OCI-LY1 (cell line): ENCODE results near the gene HRAS.
"Not testable (repeated sequence)": the region's sequence is repeated elsewhere in the genome, so short reads cannot be mapped to it uniquely, and the experiment has no call there.

Experiments used
- H2AFZ ChIP-seq: fragments of 200-600 bp; sonication (generic), shearing (Covaris generic); 2 replicates; pipeline ENCODE4 v1.6.0; 2014; ENCODE audit warnings: antibody characterized with exemption, mild to moderate bottlenecking, low read length
- H3F3A ChIP-seq: fragments of 200-600 bp; sonication (generic), shearing (Covaris generic); 2 replicates; pipeline ENCODE4 v1.6.0; 2014; ENCODE audit warnings: mild to moderate bottlenecking, antibody characterized with exemption, low read length, moderate library complexity; ENCODE audit not compliant: insufficient read depth
- H3K27ac ChIP-seq: fragments of 200-600 bp; sonication (generic); 2 replicates; pipeline ENCODE4 v1.5.1; 2014; ENCODE audit warnings: low read length, mixed run types, mild to moderate bottlenecking, low read depth; ENCODE audit not compliant: poor library complexity, severe bottlenecking
- H3K27me3 ChIP-seq: fragments of 200-600 bp; sonication (generic); 2 replicates; pipeline ENCODE4 v1.6.0; 2014; ENCODE audit warnings: antibody characterized with exemption, mild to moderate bottlenecking, low read length, moderate library complexity; ENCODE audit not compliant: insufficient read depth
- H3K36me3 ChIP-seq: fragments of 200-600 bp; sonication (generic); 2 replicates; pipeline ENCODE4 v1.6.1; 2014; ENCODE audit warnings: mild to moderate bottlenecking, antibody characterized with exemption, low read length, moderate library complexity, mixed read lengths; ENCODE audit not compliant: insufficient read depth
- H3K4me1 ChIP-seq: fragments of 200-600 bp; sonication (generic); 2 replicates; pipeline ENCODE4 v1.5.1; 2014; ENCODE audit warnings: mild to moderate bottlenecking, low read length, moderate library complexity; ENCODE audit not compliant: insufficient read depth, severe bottlenecking
- H3K4me2 ChIP-seq: fragments of 200-600 bp; sonication (generic), shearing (Covaris generic); 2 replicates; pipeline ENCODE4 v1.6.1; 2014; ENCODE audit warnings: low read length
- H3K4me3 ChIP-seq: fragments of 200-600 bp; sonication (generic); 2 replicates; pipeline ENCODE4 v1.5.1; 2014; ENCODE audit warnings: low read length, low read depth, mild to moderate bottlenecking, mixed read lengths; ENCODE audit not compliant: poor library complexity, severe bottlenecking
- H3K79me2 ChIP-seq: fragments of 200-600 bp; shearing (Covaris generic); 2 replicates; pipeline ENCODE4 v1.6.1; 2016; ENCODE audit warnings: mixed run types, low read length, mixed read lengths; ENCODE audit not compliant: insufficient read depth
- H3K9ac ChIP-seq: fragments of 200-600 bp; sonication (generic), shearing (Covaris generic); 2 replicates; pipeline ENCODE4 v1.6.1; 2014; ENCODE audit warnings: mild to moderate bottlenecking, low read length, mixed read lengths
- H3K9me2 ChIP-seq: fragments of 200-600 bp; sonication (generic), shearing (Covaris generic); 2 replicates; pipeline ENCODE4 v1.6.1; 2014; ENCODE audit warnings: low read depth, mild to moderate bottlenecking, low read length, mixed read lengths
- H3K9me3 ChIP-seq: fragments of 200-600 bp; shearing (Covaris generic); 2 replicates; pipeline ENCODE4 v1.6.1; 2014; ENCODE audit warnings: low read length, mixed read lengths
- H4K20me1 ChIP-seq: fragments of 200-600 bp; sonication (generic), shearing (Covaris generic); 2 replicates; pipeline ENCODE4 v1.6.0; 2016; ENCODE audit warnings: mild to moderate bottlenecking, low read length; ENCODE audit not compliant: insufficient read depth
- CTCF ChIP-seq: fragments of 200-600 bp; sonication (generic), shearing (Covaris generic); IDR thresholded peaks from 2 replicates; pipeline ENCODE4 v1.5.1; 2017; ENCODE audit warnings: mild to moderate bottlenecking, antibody characterized with exemption, low read length, moderate library complexity, mixed read lengths
- EZH2 ChIP-seq: fragments of 200-600 bp; sonication (generic), shearing (Covaris generic); IDR thresholded peaks from 2 replicates; pipeline ENCODE4 v1.8.0; 2017; ENCODE audit warnings: borderline replicate concordance, mixed run types, mild to moderate bottlenecking, antibody characterized with exemption, low read length, moderate library complexity, mixed read lengths

The HRAS gene

DNA sequence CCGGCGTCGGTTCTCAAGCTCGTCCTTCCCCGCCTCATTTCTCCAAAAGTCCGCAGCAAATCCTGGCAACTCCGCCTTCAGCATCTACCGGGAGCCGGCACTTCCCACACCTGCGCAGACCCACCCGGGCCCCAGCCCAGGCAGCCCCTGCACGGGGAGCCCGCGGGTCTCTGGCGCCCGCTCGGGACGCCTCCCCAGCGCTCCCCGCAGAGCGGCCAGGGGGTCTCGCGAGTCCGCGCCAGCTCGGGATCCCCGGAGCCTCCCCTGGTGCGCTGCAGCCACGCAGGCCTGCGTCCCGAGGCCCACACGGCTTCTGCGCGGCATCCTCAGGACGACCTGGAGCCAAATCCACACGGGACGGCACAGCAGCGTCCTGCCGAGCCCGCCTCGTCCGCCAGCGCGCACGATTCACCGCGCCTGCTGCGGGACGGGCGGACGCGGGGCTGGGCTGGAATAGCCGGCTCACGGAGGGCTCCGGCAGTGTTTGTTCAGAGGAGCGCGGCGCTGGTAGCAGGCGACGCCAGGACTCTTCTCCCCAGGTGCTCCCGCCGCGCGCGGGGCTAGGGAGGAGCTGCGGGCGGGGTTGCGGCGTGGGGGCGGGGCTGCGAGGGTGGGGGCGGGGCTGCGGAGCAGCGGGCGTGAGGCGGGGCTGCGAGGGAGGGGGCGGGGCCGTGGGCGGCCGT is 40.1 kb upstream of the HRAS start:
- no peaks in the 10 kb centered on the region for H4K20me1 ChIP-seq
- H3K4me2 ChIP-seq, result peak overlapping the region; percentile 100
- H3F3A ChIP-seq, result no peaks in the 10 kb centered on the region
- H3K4me3 ChIP-seq, result peak overlapping the region; percentile 90
- H3K9me2 ChIP-seq, result no peaks in the 10 kb centered on the region
- TF ChIP-seq EZH2, result no peak
- no peak for TF ChIP-seq CTCF
- H3K9me3 ChIP-seq, result no peaks in the 10 kb centered on the region
- H3K79me2 ChIP-seq, result peaks cover 38% of the 10 kb centered on the region
- no peak overlapping the region for H3K27ac ChIP-seq
- peak overlapping the region; percentile 84 for H3K9ac ChIP-seq
- peak overlapping the region; percentile 16; the same call in 1 of the 2 replicates for H2AFZ ChIP-seq
- no peaks in the 10 kb centered on the region; the same call in 1 of the 2 replicates for H3K36me3 ChIP-seq
- no peaks in the 10 kb centered on the region for H3K27me3 ChIP-seq
- H3K4me1 ChIP-seq, result peaks cover 47% of the 10 kb centered on the region

GRCh38 chr11:574632-575312 is 39.4 kb upstream of the HRAS start:
- Histone ChIP-seq H3K4me2 (peak overlapping the region; percentile 100), H3K79me2 (peaks cover 31% of the 10 kb centered on the region)

DNA sequence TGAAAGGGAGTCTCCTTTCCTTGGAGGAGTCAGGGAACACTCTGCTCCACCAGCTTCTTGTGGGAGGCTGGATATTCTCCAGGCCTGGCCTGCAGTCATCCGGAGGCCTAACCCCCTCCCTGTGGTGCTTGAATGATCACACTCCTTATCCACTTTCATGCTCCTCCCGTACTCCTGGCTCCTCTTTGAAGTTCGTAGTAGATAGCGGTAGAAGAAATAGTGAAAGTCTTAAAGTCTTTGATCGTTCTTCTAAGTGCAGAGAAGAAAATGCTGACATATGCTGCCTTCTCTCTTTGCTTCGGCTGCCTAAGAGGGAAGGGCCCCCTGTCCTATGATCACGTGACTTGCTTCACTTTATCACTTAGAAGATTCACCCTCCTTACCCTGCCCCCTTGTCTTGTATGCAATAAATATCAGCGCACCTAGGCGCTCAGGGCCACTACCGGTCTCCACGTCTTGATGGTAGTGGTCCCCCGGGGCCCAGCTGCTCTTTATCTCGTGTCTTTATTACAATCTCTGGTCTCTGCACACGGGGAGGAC is 38.7 kb upstream of the HRAS start:
- H3K27ac ChIP-seq, H3K27me3 ChIP-seq, H3K9me2 ChIP-seq, H3K9me3 ChIP-seq, H4K20me1 ChIP-seq, H3K9ac ChIP-seq, H2AFZ ChIP-seq, H3F3A ChIP-seq, H3K36me3 ChIP-seq: not testable (repeated sequence)
- H3K79me2 ChIP-seq, result peaks cover 24% of the 10 kb centered on the region
- peak overlapping the region; percentile 100; the same call in 1 of the 2 replicates for H3K4me2 ChIP-seq
- H3K4me3 ChIP-seq, result peak overlapping the region; percentile 90
- peaks cover 41% of the 10 kb centered on the region for H3K4me1 ChIP-seq

More at GRCh38 chr11:574632-575312, 39.4 kb upstream of the HRAS start:
- H3K27ac ChIP-seq, result no peak overlapping the region
- no peak overlapping the region for H2AFZ ChIP-seq
- no peaks in the 10 kb centered on the region for H3K9me2 ChIP-seq
- no peak for TF ChIP-seq EZH2
- TF ChIP-seq CTCF, result no peak
- peaks cover 43% of the 10 kb centered on the region for H3K4me1 ChIP-seq
- H3K9ac ChIP-seq, result peak overlapping the region; percentile 84
- H4K20me1 ChIP-seq, result no peaks in the 10 kb centered on the region
- no peaks in the 10 kb centered on the region for H3K27me3 ChIP-seq
- H3F3A ChIP-seq, result no peaks in the 10 kb centered on the region
- H3K36me3 ChIP-seq, result no peaks in the 10 kb centered on the region; the same call in 1 of the 2 replicates
- H3K4me3 ChIP-seq, result peak overlapping the region; percentile 90
- H3K9me3 ChIP-seq, result no peaks in the 10 kb centered on the region
